Measurements from ENCODE around the gene MRPL45. TPM values are rescaled to one million over a fixed set of nuclear protein-coding genes. Genes with fewer than 3 reads are reported as not detected.
"Not testable (repeated sequence)": the region's sequence is repeated elsewhere in the genome, so short reads cannot be mapped to it uniquely, and the experiment has no call there.

Gene MRPL45
- total RNA-seq = 10 to 100 TPM; 69.7 to 70.8 TPM

- H3K9me3 Mint-ChIP-seq, H3K4me1 Mint-ChIP-seq, H3K36me3 Mint-ChIP-seq, H3K27me3 Mint-ChIP-seq: not testable (repeated sequence)
- DNase-seq = peak; percentile 98
- Mint-ChIP-seq H3K4me3 (peak within 1 kb of the TSS; percentile 98), H3K27ac (peak within 1 kb of the TSS; percentile 97)
Observed at GRCh38 chr17:38296834-38297517, at the start of gene MRPL45. TSS of gene MRPL45 (plus strand) at chr17:38297168. CDS start at chr17:38297184, 16 bp downstream.

DNA sequence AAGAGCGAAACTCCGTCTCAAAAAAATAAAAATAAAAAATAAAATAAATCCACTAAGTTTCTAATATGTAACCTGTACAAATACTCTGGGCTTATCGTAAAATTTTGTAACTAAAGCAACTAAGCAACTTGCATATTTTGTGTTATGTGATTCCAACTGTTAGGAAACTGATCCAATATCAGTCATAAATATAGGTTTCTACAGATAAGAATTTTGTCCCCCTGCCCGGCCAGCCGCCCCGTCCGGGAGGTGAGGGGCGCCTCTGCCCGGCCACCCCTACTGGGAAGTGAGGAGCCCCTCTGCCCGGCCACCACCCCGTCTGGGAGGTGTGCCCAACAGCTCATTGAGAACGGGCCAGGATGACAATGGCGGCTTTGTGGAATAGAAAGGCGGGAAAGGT is 43.8 kb upstream of the MRPL45 start:
- H3K4me1 Mint-ChIP-seq, H3K4me3 Mint-ChIP-seq, H3K27ac Mint-ChIP-seq, DNase-seq, H3K36me3 Mint-ChIP-seq, H3K9me3 Mint-ChIP-seq, H3K27me3 Mint-ChIP-seq: not testable (repeated sequence)

- not testable (repeated sequence) for H3K4me1 Mint-ChIP-seq, H3K36me3 Mint-ChIP-seq, H3K9me3 Mint-ChIP-seq, H3K27me3 Mint-ChIP-seq, H3K27ac Mint-ChIP-seq, DNase-seq, H3K4me3 Mint-ChIP-seq
Observed at GRCh38 chr17:38254357-38254756, 42.6 kb upstream of the MRPL45 start.

DNA sequence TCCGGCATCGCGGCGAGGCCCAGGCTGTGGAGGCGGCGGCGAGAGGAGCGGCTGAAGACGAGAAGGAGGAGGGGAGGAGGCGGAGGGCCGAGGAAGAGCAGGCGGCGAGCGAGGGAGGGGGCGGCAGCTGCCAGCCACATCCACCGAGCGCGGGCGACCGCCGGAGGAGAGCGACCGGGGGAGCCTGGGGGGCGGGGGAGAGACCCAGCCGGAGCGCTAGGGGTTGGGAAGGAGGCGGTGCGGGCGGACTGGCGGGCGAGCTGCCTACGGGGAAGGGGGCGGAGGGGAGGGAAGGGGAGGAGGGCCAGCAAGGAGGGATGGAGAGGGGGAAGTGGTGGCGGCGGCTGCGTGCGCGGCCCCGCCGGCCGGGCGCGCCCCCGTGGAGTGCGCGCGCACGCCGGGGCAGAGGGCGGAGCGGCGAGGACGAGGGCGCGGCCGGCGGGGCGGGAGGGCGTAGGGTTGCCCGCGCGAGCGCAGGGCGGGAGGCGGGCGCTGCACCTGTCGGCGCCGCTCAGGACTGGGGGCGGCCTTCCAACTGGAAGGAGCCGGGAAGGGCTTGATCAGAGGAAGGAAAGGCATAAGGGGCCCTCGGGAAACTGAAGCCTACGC is 39.9 kb upstream of the MRPL45 start:
- not testable (repeated sequence) for H3K9me3 Mint-ChIP-seq, H3K27me3 Mint-ChIP-seq, H3K4me1 Mint-ChIP-seq, H3K27ac Mint-ChIP-seq, H3K36me3 Mint-ChIP-seq
- peak overlapping the region; percentile 47 for H3K4me3 Mint-ChIP-seq
- peak; percentile 86 for DNase-seq

DNA sequence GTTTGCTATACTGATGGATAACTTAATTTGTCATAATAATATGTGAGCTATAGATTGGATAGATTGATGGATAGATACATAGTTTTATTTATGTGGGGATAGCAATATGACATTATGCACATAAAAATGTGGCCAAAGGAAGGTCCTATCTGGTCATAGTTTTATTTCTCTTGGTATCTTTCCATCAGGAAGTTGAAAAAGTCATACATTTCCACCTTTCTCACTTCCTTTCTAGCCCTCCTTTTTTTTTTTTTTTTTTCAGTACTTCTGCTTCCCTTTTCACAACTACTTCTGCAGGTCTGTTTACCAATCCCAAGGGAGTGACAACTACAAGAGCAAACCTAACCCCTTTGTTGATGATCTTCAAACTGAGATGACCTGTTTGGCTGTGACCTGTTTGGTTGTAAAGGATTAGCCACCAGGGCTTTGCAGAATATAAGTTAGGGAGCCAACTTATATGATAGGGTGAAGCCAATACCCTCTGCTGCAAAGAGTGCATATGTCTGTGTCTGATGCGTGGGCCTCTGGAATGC is 30.9 kb upstream of the MRPL45 start:
- not testable (repeated sequence) for H3K4me3 Mint-ChIP-seq, H3K36me3 Mint-ChIP-seq, DNase-seq, H3K27ac Mint-ChIP-seq, H3K9me3 Mint-ChIP-seq, H3K4me1 Mint-ChIP-seq, H3K27me3 Mint-ChIP-seq

- not testable (repeated sequence) for H3K36me3 Mint-ChIP-seq, DNase-seq, H3K27ac Mint-ChIP-seq, H3K4me3 Mint-ChIP-seq, H3K27me3 Mint-ChIP-seq, H3K4me1 Mint-ChIP-seq, H3K9me3 Mint-ChIP-seq
Observed at GRCh38 chr17:38266571-38266970, 30.4 kb upstream of the MRPL45 start.

- H3K27me3 Mint-ChIP-seq, H3K4me3 Mint-ChIP-seq, H3K9me3 Mint-ChIP-seq, H3K4me1 Mint-ChIP-seq, H3K36me3 Mint-ChIP-seq, H3K27ac Mint-ChIP-seq, DNase-seq: not testable (repeated sequence)
Observed at GRCh38 chr17:38268138-38268537, 28.8 kb upstream of the MRPL45 start.

DNA sequence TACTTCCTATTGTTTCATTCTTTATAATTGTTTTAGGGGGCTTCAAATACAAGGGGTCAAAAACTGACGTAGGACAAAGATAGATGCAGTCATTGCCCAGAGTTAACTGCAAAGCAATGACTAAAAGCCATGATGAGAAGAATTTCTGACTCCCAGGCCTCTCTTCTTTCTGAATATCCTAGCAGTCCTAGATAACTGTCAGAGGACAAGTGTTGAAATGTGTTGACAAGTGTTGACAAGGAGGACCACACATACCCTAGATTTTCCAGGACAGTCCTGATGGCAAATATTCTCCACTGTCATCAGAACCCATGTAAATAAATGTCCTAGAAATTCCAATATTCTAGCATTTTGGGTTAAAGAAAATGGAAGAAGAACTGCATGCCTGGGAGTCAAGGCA is 27.9 kb upstream of the MRPL45 start:
- not testable (repeated sequence) for H3K27me3 Mint-ChIP-seq, H3K36me3 Mint-ChIP-seq, H3K27ac Mint-ChIP-seq, H3K9me3 Mint-ChIP-seq, H3K4me1 Mint-ChIP-seq, H3K4me3 Mint-ChIP-seq, DNase-seq

GRCh38 chr17:38269552-38269951 is 27.4 kb upstream of the MRPL45 start:
- not testable (repeated sequence) for H3K36me3 Mint-ChIP-seq, H3K9me3 Mint-ChIP-seq, H3K27me3 Mint-ChIP-seq, H3K27ac Mint-ChIP-seq, H3K4me1 Mint-ChIP-seq, H3K4me3 Mint-ChIP-seq, DNase-seq

DNA sequence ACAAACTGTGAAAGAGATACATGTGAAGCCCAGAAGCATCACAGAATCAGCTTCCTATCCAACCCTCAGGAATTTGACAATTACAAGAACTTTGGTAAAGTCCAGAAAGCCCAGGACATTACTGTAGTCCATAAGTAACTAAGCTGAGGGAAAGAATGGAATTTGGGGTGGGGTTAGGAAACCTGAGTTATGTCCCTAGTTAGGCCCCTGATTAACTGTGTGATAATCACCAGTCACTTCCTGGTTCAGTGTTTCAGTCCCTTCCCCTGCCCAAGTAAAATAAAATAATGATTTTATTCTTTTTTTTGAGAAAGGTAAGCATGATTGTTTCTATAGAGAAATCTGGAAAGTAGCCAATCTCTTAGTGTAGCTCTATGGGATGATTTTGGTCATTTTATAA is 11.0 kb upstream of the MRPL45 start:
- not testable (repeated sequence) for H3K27me3 Mint-ChIP-seq, H3K27ac Mint-ChIP-seq, H3K9me3 Mint-ChIP-seq, H3K4me1 Mint-ChIP-seq, H3K4me3 Mint-ChIP-seq, H3K36me3 Mint-ChIP-seq, DNase-seq

DNA sequence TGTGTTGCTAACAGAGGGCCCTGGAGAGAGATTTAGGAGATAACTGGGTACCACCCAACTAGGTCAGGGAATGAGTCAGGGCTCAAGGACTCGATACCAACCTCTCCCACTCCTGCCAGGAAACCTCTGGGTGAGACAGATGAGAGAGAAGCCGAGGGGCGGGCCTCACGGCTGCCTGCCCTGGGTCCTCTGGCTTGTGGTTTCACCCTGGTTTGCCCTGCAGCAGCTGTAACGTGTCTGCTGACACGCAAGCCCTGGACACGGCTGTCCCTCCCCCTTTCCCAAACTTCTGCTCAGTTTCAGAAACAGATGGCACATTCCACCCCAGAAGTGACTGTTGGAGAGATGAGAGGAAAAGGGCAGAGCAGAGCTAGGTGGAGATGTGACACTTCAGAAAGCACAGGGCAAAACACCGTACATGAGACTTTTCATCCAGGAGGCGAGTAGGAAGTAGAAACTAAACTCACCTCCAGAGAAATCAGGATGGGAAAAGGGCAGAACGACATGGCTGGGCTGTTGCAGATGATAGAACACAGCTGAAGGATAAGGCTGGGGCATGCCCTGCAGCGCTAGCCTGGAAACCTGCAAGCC is 10.4 kb upstream of the MRPL45 start:
- H3K27ac Mint-ChIP-seq = peak overlapping the region; percentile 42
- not testable (repeated sequence) for H3K27me3 Mint-ChIP-seq, H3K4me3 Mint-ChIP-seq

DNA sequence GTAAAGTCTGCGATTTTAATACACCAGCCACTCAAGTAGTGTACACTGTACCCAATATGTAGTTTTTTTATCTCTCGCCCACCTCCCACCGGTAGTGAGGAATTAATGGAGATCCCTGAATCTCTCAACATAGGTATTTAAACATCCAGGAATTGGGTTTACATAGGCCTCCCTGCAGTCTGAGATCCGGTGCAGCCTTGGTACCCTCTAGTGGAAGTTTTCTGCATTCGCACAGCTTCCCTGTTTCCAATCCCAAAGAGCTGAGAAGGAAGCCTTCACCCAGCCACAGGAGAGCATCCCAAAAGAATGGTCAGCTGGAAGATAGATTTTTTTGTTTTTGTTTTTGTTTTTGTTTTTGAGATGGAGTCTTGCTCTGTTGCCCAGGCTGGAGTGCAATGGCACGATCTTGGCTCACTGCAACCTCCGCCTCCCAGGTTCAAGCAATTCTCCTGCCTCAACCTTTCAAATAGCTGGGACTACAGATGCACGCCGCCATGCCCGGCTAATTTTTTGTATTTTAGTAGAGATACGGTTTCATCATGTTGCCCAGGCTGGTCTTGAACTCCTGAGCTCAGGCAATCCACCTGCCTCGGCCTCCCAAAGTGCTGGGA is 8.6 kb upstream of the MRPL45 start:
- H3K27ac Mint-ChIP-seq, H3K27me3 Mint-ChIP-seq, H3K36me3 Mint-ChIP-seq, H3K4me3 Mint-ChIP-seq, H3K9me3 Mint-ChIP-seq, H3K4me1 Mint-ChIP-seq, DNase-seq: not testable (repeated sequence)

More for the DNA sequence above, 10.4 kb upstream of the MRPL45 start:
- H3K4me1 Mint-ChIP-seq, H3K36me3 Mint-ChIP-seq, H3K9me3 Mint-ChIP-seq: not testable (repeated sequence)
- DNase-seq = peak; percentile 20

GRCh38 chr17:38289760-38290159 is 7.2 kb upstream of the MRPL45 start:
- not testable (repeated sequence) for H3K4me1 Mint-ChIP-seq, H3K4me3 Mint-ChIP-seq, H3K36me3 Mint-ChIP-seq, H3K27me3 Mint-ChIP-seq, DNase-seq, H3K9me3 Mint-ChIP-seq, H3K27ac Mint-ChIP-seq

GRCh38 chr17:38295602-38296365 is 1.2 kb upstream of the MRPL45 start:
- H3K36me3 Mint-ChIP-seq, H3K4me1 Mint-ChIP-seq, DNase-seq, H3K9me3 Mint-ChIP-seq, H3K27me3 Mint-ChIP-seq: not testable (repeated sequence)
- peak overlapping the region; percentile 98 for H3K4me3 Mint-ChIP-seq
- peak overlapping the region; percentile 97 for H3K27ac Mint-ChIP-seq

DNA sequence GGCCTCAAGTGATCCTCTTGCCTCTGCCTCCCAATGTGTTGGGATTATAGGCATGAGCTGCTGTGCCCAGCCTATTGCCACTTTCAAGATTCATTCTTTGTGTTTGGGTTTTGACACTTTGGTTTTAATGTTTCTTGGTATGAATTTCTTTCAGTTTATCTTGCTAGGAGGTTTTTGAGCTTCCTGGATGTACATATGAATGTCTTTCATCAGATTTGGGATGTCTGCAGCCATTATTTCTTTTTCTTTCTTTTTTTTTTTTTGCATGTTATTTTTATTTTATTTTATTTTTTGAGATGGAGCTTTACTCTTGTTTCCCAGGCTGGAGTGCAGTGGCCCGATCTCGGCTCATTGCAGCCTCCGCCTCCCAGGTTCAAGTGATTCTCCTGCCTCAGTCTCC is 18.5 kb downstream of the MRPL45 start:
- Mint-ChIP-seq H3K9me3 (no peaks in the 10 kb centered on the region), H3K36me3 (peaks cover 22% of the 10 kb centered on the region), H3K27me3 (no peaks in the 10 kb centered on the region), H3K4me3 (no peak overlapping the region), H3K27ac (no peak overlapping the region), H3K4me1 (no peaks in the 10 kb centered on the region)
- DNase-seq = no peak
